ENCODE data around the gene APRT.

The APRT gene

GRCh38 chr16:88804173-88804551, 7.6 kb downstream of the APRT start:
- Histone ChIP-seq H3K9ac (ENCODE audit: low read length) (no peak overlapping the region), H3K27ac (ENCODE audit: low read depth, low read length) (no peak overlapping the region), H3K9me3 (ENCODE audit: low read length) (no peaks in the 10 kb centered on the region), H3K27me3 (ENCODE audit: control insufficient read depth in 1 of 2, insufficient read depth in 2 of 2, low read length in 2 of 2) (peaks cover 0 to 10% of the 10 kb centered on the region in 2 donors), H3K36me3 (ENCODE audit: insufficient read depth, low read length) (no peaks in the 10 kb centered on the region), H3K4me1 (ENCODE audit: insufficient read depth, low read length) (no peaks in the 10 kb centered on the region), H3K4me3 (ENCODE audit: low read depth in 1 of 2, low read length in 2 of 2) (no peak overlapping the region)

- H3K9me3 ChIP-seq (ENCODE audit: low read length), result no peaks in the 10 kb centered on the region
- no peak within 1 kb of the TSS for H3K9ac ChIP-seq (ENCODE audit: low read length)
- H3K27ac ChIP-seq (ENCODE audit: low read depth, low read length), result peak within 1 kb of the TSS; percentile 72
- H3K36me3 ChIP-seq (ENCODE audit: insufficient read depth, low read length), result no peaks in the 10 kb centered on the region
- no peaks in the 10 kb centered on the region for H3K4me1 ChIP-seq (ENCODE audit: insufficient read depth, low read length)
- peak within 1 kb of the TSS; percentile 43 to 80 for H3K4me3 ChIP-seq (ENCODE audit: low read depth in 1 of 2, low read length in 2 of 2)
- peaks cover 0 to 10% of the 10 kb centered on the region in 2 donors for H3K27me3 ChIP-seq (ENCODE audit: control insufficient read depth in 1 of 2, insufficient read depth in 2 of 2, low read length in 2 of 2)
Measured at GRCh38 chr16:88803264-88803987, 8.3 kb downstream of the APRT start, which contains the start of gene CDT1. Gene CDT1 (plus strand): TSS chr16:88803789. CDS start chr16:88803832, 43 bp downstream.

- Histone ChIP-seq H3K9ac (ENCODE audit: low read length) (no peak overlapping the region), H3K36me3 (ENCODE audit: insufficient read depth, low read length) (no peaks in the 10 kb centered on the region), H3K4me3 (ENCODE audit: low read depth in 1 of 2, low read length in 2 of 2) (no peak overlapping the region), H3K27ac (ENCODE audit: low read depth, low read length) (no peak overlapping the region), H3K27me3 (ENCODE audit: control insufficient read depth in 1 of 2, insufficient read depth in 2 of 2, low read length in 2 of 2) (peaks cover 0 to 10% of the 10 kb centered on the region in 2 donors), H3K9me3 (ENCODE audit: low read length) (no peaks in the 10 kb centered on the region), H3K4me1 (ENCODE audit: insufficient read depth, low read length) (no peaks in the 10 kb centered on the region)
Measured at GRCh38 chr16:88800277-88800592, 11.5 kb downstream of the APRT start.

- Histone ChIP-seq H3K36me3 (ENCODE audit: insufficient read depth, low read length) (no peaks in the 10 kb centered on the region), H3K9me3 (ENCODE audit: low read length) (no peaks in the 10 kb centered on the region), H3K4me3 (ENCODE audit: low read depth in 1 of 2, low read length in 2 of 2) (no peak overlapping the region), H3K9ac (ENCODE audit: low read length) (no peak overlapping the region), H3K27me3 (ENCODE audit: control insufficient read depth in 1 of 2, insufficient read depth in 2 of 2, low read length in 2 of 2) (peaks cover 0 to 8% of the 10 kb centered on the region in 2 donors), H3K27ac (ENCODE audit: low read depth, low read length) (no peak overlapping the region), H3K4me1 (ENCODE audit: insufficient read depth, low read length) (no peaks in the 10 kb centered on the region)
Measured at GRCh38 chr16:88799569-88800276, 12.0 kb downstream of the APRT start.

- H3K9me3 ChIP-seq (ENCODE audit: low read length), result no peaks in the 10 kb centered on the region
- no peak overlapping the region for H3K27ac ChIP-seq (ENCODE audit: low read depth, low read length)
- no peak overlapping the region for H3K4me3 ChIP-seq (ENCODE audit: low read depth in 1 of 2, low read length in 2 of 2)
- no peaks in the 10 kb centered on the region for H3K27me3 ChIP-seq (ENCODE audit: control insufficient read depth in 1 of 2, insufficient read depth in 2 of 2, low read length in 2 of 2)
- no peak overlapping the region for H3K9ac ChIP-seq (ENCODE audit: low read length)
- H3K36me3 ChIP-seq (ENCODE audit: insufficient read depth, low read length), result no peaks in the 10 kb centered on the region
- no peaks in the 10 kb centered on the region for H3K4me1 ChIP-seq (ENCODE audit: insufficient read depth, low read length)
Measured at GRCh38 chr16:88798772-88799455, 12.8 kb downstream of the APRT start.

- peaks cover 0 to 7% of the 10 kb centered on the region in 2 donors for H3K27me3 ChIP-seq (ENCODE audit: control insufficient read depth in 1 of 2, insufficient read depth in 2 of 2, low read length in 2 of 2)
- no peaks in the 10 kb centered on the region for H3K36me3 ChIP-seq (ENCODE audit: insufficient read depth, low read length)
- H3K4me1 ChIP-seq (ENCODE audit: insufficient read depth, low read length), result no peaks in the 10 kb centered on the region
- H3K27ac ChIP-seq (ENCODE audit: low read depth, low read length), result no peak overlapping the region
- no peak overlapping the region for H3K9ac ChIP-seq (ENCODE audit: low read length)
- H3K4me3 ChIP-seq (ENCODE audit: low read depth in 1 of 2, low read length in 2 of 2), result no peak overlapping the region
- H3K9me3 ChIP-seq (ENCODE audit: low read length), result no peaks in the 10 kb centered on the region
Measured at GRCh38 chr16:88798073-88798472, 13.7 kb downstream of the APRT start.

- H3K27ac ChIP-seq (ENCODE audit: low read depth, low read length), result no peak overlapping the region
Measured at GRCh38 chr16:88796278-88796677, 15.4 kb downstream of the APRT start.

GRCh38 chr16:88793251-88793954, 18.3 kb downstream of the APRT start:
- no peak overlapping the region for H3K27ac ChIP-seq (ENCODE audit: low read depth, low read length)
- no peak overlapping the region for H3K4me3 ChIP-seq (ENCODE audit: low read depth in 1 of 2, low read length in 2 of 2)
- peaks cover 0 to 22% of the 10 kb centered on the region in 2 donors for H3K27me3 ChIP-seq (ENCODE audit: control insufficient read depth in 1 of 2, insufficient read depth in 2 of 2, low read length in 2 of 2)
- H3K9me3 ChIP-seq (ENCODE audit: low read length), result no peaks in the 10 kb centered on the region
- no peaks in the 10 kb centered on the region for H3K4me1 ChIP-seq (ENCODE audit: insufficient read depth, low read length)
- H3K36me3 ChIP-seq (ENCODE audit: insufficient read depth, low read length), result no peaks in the 10 kb centered on the region
- no peak overlapping the region for H3K9ac ChIP-seq (ENCODE audit: low read length)

More at GRCh38 chr16:88796278-88796677, 15.4 kb downstream of the APRT start:
- no peak overlapping the region for H3K9ac ChIP-seq (ENCODE audit: low read length)
- no peak overlapping the region for H3K4me3 ChIP-seq (ENCODE audit: low read depth in 1 of 2, low read length in 2 of 2)
- peaks cover 0 to 22% of the 10 kb centered on the region in 2 donors for H3K27me3 ChIP-seq (ENCODE audit: control insufficient read depth in 1 of 2, insufficient read depth in 2 of 2, low read length in 2 of 2)
- H3K4me1 ChIP-seq (ENCODE audit: insufficient read depth, low read length), result no peaks in the 10 kb centered on the region
- H3K9me3 ChIP-seq (ENCODE audit: low read length), result no peaks in the 10 kb centered on the region
- no peaks in the 10 kb centered on the region for H3K36me3 ChIP-seq (ENCODE audit: insufficient read depth, low read length)

GRCh38 chr16:88792668-88793250, 19.0 kb downstream of the APRT start:
- no peaks in the 10 kb centered on the region for H3K36me3 ChIP-seq (ENCODE audit: insufficient read depth, low read length)
- H3K4me3 ChIP-seq (ENCODE audit: low read depth in 1 of 2, low read length in 2 of 2), result no peak overlapping the region
- H3K9ac ChIP-seq (ENCODE audit: low read length), result no peak overlapping the region
- no peaks in the 10 kb centered on the region for H3K9me3 ChIP-seq (ENCODE audit: low read length)
- no peak overlapping the region for H3K27ac ChIP-seq (ENCODE audit: low read depth, low read length)
- H3K27me3 ChIP-seq (ENCODE audit: control insufficient read depth in 1 of 2, insufficient read depth in 2 of 2, low read length in 2 of 2), result peaks cover 0 to 22% of the 10 kb centered on the region in 2 donors
- no peaks in the 10 kb centered on the region for H3K4me1 ChIP-seq (ENCODE audit: insufficient read depth, low read length)

- Histone ChIP-seq H3K27ac (ENCODE audit: low read depth, low read length) (no peak overlapping the region), H3K27me3 (ENCODE audit: control insufficient read depth in 1 of 2, insufficient read depth in 2 of 2, low read length in 2 of 2) (peaks cover 0 to 22% of the 10 kb centered on the region in 2 donors), H3K9me3 (ENCODE audit: low read length) (no peaks in the 10 kb centered on the region), H3K4me3 (ENCODE audit: low read depth in 1 of 2, low read length in 2 of 2) (no peak overlapping the region), H3K4me1 (ENCODE audit: insufficient read depth, low read length) (no peaks in the 10 kb centered on the region), H3K36me3 (ENCODE audit: insufficient read depth, low read length) (no peaks in the 10 kb centered on the region), H3K9ac (ENCODE audit: low read length) (no peak overlapping the region)
Measured at GRCh38 chr16:88792078-88792550, 19.6 kb downstream of the APRT start.
